HUES48 (cell line): Measurements from ENCODE around the gene SNX12.
A peak's percentile ranks its signal among the peaks of the same experiment; 100 is the strongest.

ENCODE experiments used
- H3K27ac ChIP-seq: one replicate; pipeline ENCODE4 v1.7.0; 2013; ENCODE audit warnings: low read depth, low read length, inconsistent platforms
- H3K27me3 ChIP-seq: 2 replicates; pipeline ENCODE4 v1.6.1; 2013; ENCODE audit warnings: mild to moderate bottlenecking, low read length; ENCODE audit not compliant: control insufficient read depth, insufficient read depth
- H3K36me3 ChIP-seq: 2 replicates; pipeline ENCODE4 v1.6.1; 2013; ENCODE audit warnings: low read length; ENCODE audit not compliant: control insufficient read depth, insufficient read depth
- H3K4me1 ChIP-seq: 2 replicates; pipeline ENCODE4 v1.6.1; 2013; ENCODE audit warnings: mild to moderate bottlenecking, low read length; ENCODE audit not compliant: control insufficient read depth, insufficient read depth
- H3K4me3 ChIP-seq: 2 replicates; pipeline ENCODE4 v1.5.1; 2013; ENCODE audit warnings: mild to moderate bottlenecking, low read depth, low read length
- H3K9ac ChIP-seq: 2 replicates; pipeline ENCODE4 v1.6.1; 2013; ENCODE audit warnings: mild to moderate bottlenecking, low read depth, low read length, moderate library complexity
- H3K9me3 ChIP-seq: 2 replicates; pipeline ENCODE4 v1.6.1; 2013; ENCODE audit warnings: low read length; ENCODE audit not compliant: control insufficient read depth, insufficient read depth

SNX12 gene

GRCh38 chrX:71068044-71068918, at the start of gene SNX12:
TSS of gene SNX12 (minus strand) at chrX:71068334. CDS start at chrX:71068306, 28 bp downstream.
- Histone ChIP-seq H3K9me3 (peaks cover 26% of the 10 kb centered on the region), H3K36me3 (peaks cover 9% of the 10 kb centered on the region; the same call in 1 of the 2 replicates), H3K27me3 (no peaks in the 10 kb centered on the region), H3K4me3 (peak within 1 kb of the TSS; percentile 88), H3K4me1 (no peaks in the 10 kb centered on the region), H3K27ac (peak within 1 kb of the TSS; percentile 86), H3K9ac (peak within 1 kb of the TSS; percentile 54)

GRCh38 chrX:71117358-71117757, 49.2 kb upstream of the SNX12 start:
- Histone ChIP-seq H3K27ac (no peak overlapping the region), H3K4me3 (peak overlapping the region; percentile 66), H3K9me3 (peaks cover 46% of the 10 kb centered on the region), H3K9ac (no peak overlapping the region), H3K27me3 (peaks cover 30% of the 10 kb centered on the region), H3K36me3 (peaks cover 19% of the 10 kb centered on the region), H3K4me1 (0 out of 2 replicates have a peak, but pooled peaks cover 6% of the 10 kb centered on the region)

GRCh38 chrX:71111921-71112431, 43.8 kb upstream of the SNX12 start:
- Histone ChIP-seq H3K36me3 (no peaks in the 10 kb centered on the region), H3K9ac (no peak overlapping the region), H3K27me3 (peaks cover 34% of the 10 kb centered on the region), H3K27ac (no peak overlapping the region), H3K4me1 (no peaks in the 10 kb centered on the region), H3K4me3 (no peak overlapping the region), H3K9me3 (peaks cover 45% of the 10 kb centered on the region)

- peaks cover 34% of the 10 kb centered on the region for H3K27me3 ChIP-seq
- H3K36me3 ChIP-seq, result no peaks in the 10 kb centered on the region
- no peak within 1 kb of the TSS for H3K27ac ChIP-seq
- H3K9ac ChIP-seq, result no peak within 1 kb of the TSS
- peaks cover 45% of the 10 kb centered on the region for H3K9me3 ChIP-seq
- no peaks in the 10 kb centered on the region for H3K4me1 ChIP-seq
- no peak within 1 kb of the TSS for H3K4me3 ChIP-seq
These were observed 43.2 kb upstream of the SNX12 start, which contains the start of gene IL2RG for GRCh38 chrX:71111141-71111843. TSS of gene IL2RG (minus strand) at chrX:71111577. CDS start at chrX:71111539, 38 bp downstream.

GRCh38 chrX:71109051-71109450, 40.9 kb upstream of the SNX12 start:
- Histone ChIP-seq H3K4me3 (no peak overlapping the region), H3K9ac (no peak overlapping the region), H3K36me3 (no peaks in the 10 kb centered on the region), H3K4me1 (peaks cover 6% of the 10 kb centered on the region; the same call in 1 of the 2 replicates), H3K27ac (no peak overlapping the region), H3K27me3 (peaks cover 20% of the 10 kb centered on the region), H3K9me3 (peaks cover 56% of the 10 kb centered on the region)

GRCh38 chrX:71107762-71108360, 39.7 kb upstream of the SNX12 start:
- H3K27ac ChIP-seq, result no peak overlapping the region
- peaks cover 20% of the 10 kb centered on the region for H3K27me3 ChIP-seq
- H3K9ac ChIP-seq, result no peak overlapping the region
- H3K4me1 ChIP-seq, result peaks cover 10% of the 10 kb centered on the region
- no peak overlapping the region for H3K4me3 ChIP-seq
- H3K36me3 ChIP-seq, result no peaks in the 10 kb centered on the region
- H3K9me3 ChIP-seq, result peaks cover 49% of the 10 kb centered on the region

- Histone ChIP-seq H3K4me1 (peaks cover 15% of the 10 kb centered on the region), H3K27ac (no peak overlapping the region), H3K36me3 (no peaks in the 10 kb centered on the region; the same call in 1 of the 2 replicates), H3K4me3 (no peak overlapping the region), H3K27me3 (peaks cover 16% of the 10 kb centered on the region), H3K9me3 (peaks cover 45% of the 10 kb centered on the region), H3K9ac (no peak overlapping the region)
These were observed 39.1 kb upstream of the SNX12 start for GRCh38 chrX:71107245-71107644.

GRCh38 chrX:71106427-71106826, 38.3 kb upstream of the SNX12 start, which contains the start of gene CXorf65:
TSS of gene CXorf65 (minus strand) at chrX:71106740. CDS start at chrX:71106556, 184 bp downstream.
- Histone ChIP-seq H3K4me3 (no peak within 1 kb of the TSS), H3K9me3 (peaks cover 40% of the 10 kb centered on the region), H3K27ac (no peak within 1 kb of the TSS), H3K27me3 (peaks cover 12% of the 10 kb centered on the region; the same call in 1 of the 2 replicates), H3K9ac (no peak within 1 kb of the TSS), H3K4me1 (peaks cover 15% of the 10 kb centered on the region), H3K36me3 (peaks cover 7% of the 10 kb centered on the region; the same call in 1 of the 2 replicates)

- H3K27ac ChIP-seq, result no peak overlapping the region
- H3K27me3 ChIP-seq, result peaks cover 14% of the 10 kb centered on the region; the same call in 1 of the 2 replicates
- H3K9ac ChIP-seq, result no peak overlapping the region
- H3K9me3 ChIP-seq, result peaks cover 32% of the 10 kb centered on the region
- peaks cover 22% of the 10 kb centered on the region for H3K4me1 ChIP-seq
- H3K36me3 ChIP-seq, result peaks cover 7% of the 10 kb centered on the region; the same call in 1 of the 2 replicates
- no peak overlapping the region for H3K4me3 ChIP-seq
These were observed 37.5 kb upstream of the SNX12 start for GRCh38 chrX:71105628-71106027.
